Measurements from ENCODE around the gene TMEM132C. TPM values are rescaled to one million over a fixed set of nuclear protein-coding genes. Genes with fewer than 3 reads are reported as not detected.

Gene TMEM132C
- total and polyA plus RNA-seq, 2 of the 4 experiments (the other 2 are of a cell fraction): not detected

DNA sequence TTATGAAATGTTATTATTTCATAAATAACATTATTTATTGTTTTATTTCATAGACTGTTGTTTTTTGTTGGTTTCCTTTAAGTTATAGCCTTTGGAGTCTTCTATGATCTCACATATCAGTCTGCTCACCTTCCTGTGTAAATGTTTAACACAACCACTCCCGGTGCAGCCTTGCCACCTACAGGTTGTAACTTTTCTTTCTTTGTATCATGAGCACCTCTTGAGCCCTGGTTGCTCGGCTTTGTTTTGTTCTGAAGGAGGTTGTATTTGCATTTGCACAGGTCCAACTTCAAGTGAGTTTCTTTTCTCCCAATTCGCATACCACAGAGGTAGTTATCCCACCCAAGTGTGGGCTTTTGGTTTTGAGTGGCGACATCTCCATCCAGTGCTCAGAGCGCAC, 435.4 kb downstream of the TMEM132C start:
- H2AFZ ChIP-seq (replicated peaks; ENCODE audit: low read length, poor library complexity): no peak overlapping the region
- no peaks in the 10 kb centered on the region for H4K20me1 ChIP-seq (ENCODE audit: insufficient read depth, low read length)
- H4K5ac ChIP-seq (ENCODE audit: low read depth, low read length): no peak overlapping the region
- TF ChIP-seq CHD1 (IDR thresholded peaks at IDR 0.05; ENCODE audit: low read depth, low read length) (no peak), MXI1 (IDR thresholded peaks at IDR 0.05; ENCODE audit: borderline replicate concordance, low read depth, low read length) (no peak), RAD21 (IDR thresholded peaks at IDR 0.05; ENCODE audit: low read length) (no peak), MAZ (IDR thresholded peaks at IDR 0.05; ENCODE audit: borderline replicate concordance, low read depth, low read length) (no peak)
- no peak overlapping the region for H3K14ac ChIP-seq (replicated peaks; ENCODE audit: low read depth, low read length)
- H3K79me1 ChIP-seq (ENCODE audit: low read depth in 1 of 2, low read length in 2 of 2): no peaks in the 10 kb centered on the region
- no peak overlapping the region for H2BK15ac ChIP-seq (ENCODE audit: low read depth, low read length)
- H3K18ac ChIP-seq (ENCODE audit: low read depth, low read length): no peak overlapping the region
- H3K4me1 ChIP-seq (ENCODE audit: control insufficient read depth, insufficient read depth, low read length): no peaks in the 10 kb centered on the region
- ATAC-seq (ENCODE audit: low read depth) (no peak), DNase-seq (no peak)
- no peak overlapping the region for H3K4ac ChIP-seq (ENCODE audit: low read depth, low read length)
- intact Hi-C loops (cut with micrococcal nuclease): no loop called here
- no peak overlapping the region for H3K27ac ChIP-seq (ENCODE audit: insufficient read depth, low read length)
- no peak overlapping the region for H4K91ac ChIP-seq (ENCODE audit: insufficient read depth, low read depth, low read length)
- no peak overlapping the region for H2AK9ac ChIP-seq (replicated peaks; ENCODE audit: low read depth, low read length, poor library complexity)
- no peaks in the 10 kb centered on the region for H3K36me3 ChIP-seq (ENCODE audit: control insufficient read depth, insufficient read depth, low read length)
- H3K9me3 ChIP-seq (ENCODE audit: control insufficient read depth, insufficient read depth, low read length): peaks cover 46% of the 10 kb centered on the region
- BruUV-seq (replicated peaks): no TSS peak
- CTCF ChIA-PET: no interaction called here
- in situ Hi-C loops (cut with MboI; ENCODE audit: low sequenced_read_pairs): no loop called here
- WGBS, 2 experiments (ENCODE audit: extremely low coverage in 2 of 2, insufficient read length in 1 of 2): no CpG with 5 or more reads among the region's 5 CpGs
- no peak overlapping the region for H2BK120ac ChIP-seq (ENCODE audit: low read depth, low read length)
- no peak overlapping the region for H2BK5ac ChIP-seq (ENCODE audit: low read depth, low read length, poor library complexity, severe bottlenecking)
- POLR2A ChIA-PET (ENCODE audit: unreplicated experiment): no interaction called here
- no peaks in the 10 kb centered on the region for H3K9me1 ChIP-seq (ENCODE audit: insufficient read depth, low read length)
- H3K23ac ChIP-seq (ENCODE audit: low read depth, low read length): no peak overlapping the region
- H3K56ac ChIP-seq (ENCODE audit: extremely low read depth, insufficient read depth, low read length): no peak overlapping the region
- H3K4me2 ChIP-seq (ENCODE audit: low read depth, low read length): no peak overlapping the region
- H2BK20ac ChIP-seq (ENCODE audit: low read depth, low read length): no peak overlapping the region
- no peak overlapping the region for H3K9ac ChIP-seq (ENCODE audit: low read depth, low read length)
- no peak overlapping the region for H2AK5ac ChIP-seq (ENCODE audit: low read depth, low read length)
- dilution Hi-C loops (cut with HindIII; ENCODE audit: low sequenced_read_pairs, unreplicated experiment): no loop called here
- H3K27me3 ChIP-seq (ENCODE audit: control insufficient read depth, insufficient read depth, low read length): no peaks in the 10 kb centered on the region
- no peak overlapping the region for H3K4me3 ChIP-seq (ENCODE audit: insufficient read depth, low read depth, low read length)
- no peak overlapping the region for H4K8ac ChIP-seq (ENCODE audit: low read depth in 2 of 2, low read length in 2 of 2)

Data from IMR-90 (cell line).